ENCODE measurements around the gene PBX3. TPM values are rescaled to one million over a fixed set of nuclear protein-coding genes. Genes with fewer than 3 reads are reported as not detected.

The PBX3 gene
- total RNA-seq, 4 donors from 2014 or later = 5.1 to 360 (median 44.1) TPM

DNA sequence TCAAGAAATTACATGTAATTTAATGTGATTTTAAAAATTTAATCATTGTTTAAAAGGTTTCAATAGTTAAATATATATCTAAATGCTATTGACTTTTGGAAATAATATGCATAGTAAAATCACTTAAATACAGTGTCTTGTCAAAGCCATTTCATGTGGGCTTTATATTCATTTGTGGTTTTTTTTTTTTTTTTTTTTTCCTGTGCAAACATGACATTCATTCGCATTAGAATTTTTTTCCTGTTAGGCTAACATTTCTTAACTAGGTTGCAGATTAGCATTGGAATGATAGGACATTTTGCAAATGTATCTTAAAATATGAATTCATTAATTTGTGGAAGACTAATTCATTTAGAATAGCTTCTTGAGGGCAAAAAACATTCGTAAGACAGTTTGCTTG, 149.8 kb downstream of the PBX3 start:
- no peak for TF ChIP-seq POLR2A (IDR thresholded peaks at IDR 0.05)
- TF ChIP-seq, protein P1, sequence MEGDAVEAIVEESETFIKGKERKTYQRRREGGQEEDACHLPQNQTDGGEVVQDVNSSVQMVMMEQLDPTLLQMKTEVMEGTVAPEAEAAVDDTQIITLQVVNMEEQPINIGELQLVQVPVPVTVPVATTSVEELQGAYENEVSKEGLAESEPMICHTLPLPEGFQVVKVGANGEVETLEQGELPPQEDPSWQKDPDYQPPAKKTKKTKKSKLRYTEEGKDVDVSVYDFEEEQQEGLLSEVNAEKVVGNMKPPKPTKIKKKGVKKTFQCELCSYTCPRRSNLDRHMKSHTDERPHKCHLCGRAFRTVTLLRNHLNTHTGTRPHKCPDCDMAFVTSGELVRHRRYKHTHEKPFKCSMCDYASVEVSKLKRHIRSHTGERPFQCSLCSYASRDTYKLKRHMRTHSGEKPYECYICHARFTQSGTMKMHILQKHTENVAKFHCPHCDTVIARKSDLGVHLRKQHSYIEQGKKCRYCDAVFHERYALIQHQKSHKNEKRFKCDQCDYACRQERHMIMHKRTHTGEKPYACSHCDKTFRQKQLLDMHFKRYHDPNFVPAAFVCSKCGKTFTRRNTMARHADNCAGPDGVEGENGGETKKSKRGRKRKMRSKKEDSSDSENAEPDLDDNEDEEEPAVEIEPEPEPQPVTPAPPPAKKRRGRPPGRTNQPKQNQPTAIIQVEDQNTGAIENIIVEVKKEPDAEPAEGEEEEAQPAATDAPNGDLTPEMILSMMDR (IDR thresholded peaks at IDR 0.05) = no peak
- Histone ChIP-seq H3K36me3 (no peaks in the 10 kb centered on the region), H3K27me3 (no peaks in the 10 kb centered on the region), H3K4me3 (no peak overlapping the region), H3K27ac (no peak overlapping the region), H3K4me1 (no peaks in the 10 kb centered on the region), H3K9me3 (no peaks in the 10 kb centered on the region)
- DNase-seq = no peak
- intact Hi-C loops (cut with DNase I; ENCODE audit: low total_unique reads) = no loop called here

DNA sequence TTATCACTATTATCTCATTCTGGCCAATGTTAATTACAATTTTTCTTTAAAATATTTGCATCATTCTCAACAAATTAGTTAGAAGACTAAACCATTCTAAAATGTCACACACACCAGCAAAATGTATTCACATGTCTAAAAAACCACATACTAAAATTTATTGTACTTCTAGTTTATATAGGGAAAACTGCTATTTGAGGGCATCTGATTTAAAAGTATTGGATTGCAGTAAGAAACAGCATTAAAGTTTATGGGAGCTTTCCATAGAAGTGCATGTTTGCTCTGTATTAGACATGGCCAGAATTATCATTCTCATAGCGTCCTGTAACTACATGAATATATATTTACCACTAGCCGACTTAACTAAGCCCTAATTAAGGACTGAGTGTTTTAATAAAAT, 150.3 kb downstream of the PBX3 start:
- TF ChIP-seq, protein P1 (IDR thresholded peaks at IDR 0.05) = no peak
- no peak for TF ChIP-seq POLR2A (IDR thresholded peaks at IDR 0.05)
- no peaks in the 10 kb centered on the region for H3K4me1 ChIP-seq
- H3K4me3 ChIP-seq = no peak overlapping the region
- no peaks in the 10 kb centered on the region for H3K36me3 ChIP-seq
- intact Hi-C loops (cut with DNase I; ENCODE audit: low total_unique reads) = no loop called here
- H3K27me3 ChIP-seq = no peaks in the 10 kb centered on the region
- H3K27ac ChIP-seq = no peak overlapping the region
- H3K9me3 ChIP-seq = no peaks in the 10 kb centered on the region
- DNase-seq = no peak

DNA sequence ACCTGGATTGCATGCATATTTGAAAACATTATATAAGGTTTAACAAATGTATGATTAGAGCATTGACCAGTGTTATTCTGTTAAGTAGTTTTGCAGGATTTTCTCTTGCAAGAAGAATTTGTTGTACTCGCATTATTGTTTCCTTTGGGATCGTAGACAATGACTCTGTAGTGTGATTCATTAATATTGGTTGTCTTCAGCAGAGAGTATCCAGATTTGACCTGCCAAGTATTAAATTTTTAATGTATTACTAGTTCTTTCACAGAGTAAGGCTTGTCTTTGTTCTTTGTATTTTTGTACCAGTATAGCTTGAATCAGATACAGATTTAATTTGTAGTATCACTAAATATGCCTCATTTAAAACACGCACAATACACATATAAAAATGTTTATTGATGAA, 155.0 kb downstream of the PBX3 start:
- Histone ChIP-seq H3K27me3 (no peaks in the 10 kb centered on the region), H3K9me3 (no peaks in the 10 kb centered on the region), H3K36me3 (no peaks in the 10 kb centered on the region), H3K27ac (no peak overlapping the region), H3K4me1 (peaks cover 0 to 2% of the 10 kb centered on the region in 2 donors), H3K4me3 (no peak overlapping the region)
- DNase-seq = no peak
- intact Hi-C loops (cut with DNase I; ENCODE audit: low total_unique reads) = no loop called here
- TF ChIP-seq, protein P1 (IDR thresholded peaks at IDR 0.05) = no peak
- no peak for TF ChIP-seq POLR2A (IDR thresholded peaks at IDR 0.05)

DNA sequence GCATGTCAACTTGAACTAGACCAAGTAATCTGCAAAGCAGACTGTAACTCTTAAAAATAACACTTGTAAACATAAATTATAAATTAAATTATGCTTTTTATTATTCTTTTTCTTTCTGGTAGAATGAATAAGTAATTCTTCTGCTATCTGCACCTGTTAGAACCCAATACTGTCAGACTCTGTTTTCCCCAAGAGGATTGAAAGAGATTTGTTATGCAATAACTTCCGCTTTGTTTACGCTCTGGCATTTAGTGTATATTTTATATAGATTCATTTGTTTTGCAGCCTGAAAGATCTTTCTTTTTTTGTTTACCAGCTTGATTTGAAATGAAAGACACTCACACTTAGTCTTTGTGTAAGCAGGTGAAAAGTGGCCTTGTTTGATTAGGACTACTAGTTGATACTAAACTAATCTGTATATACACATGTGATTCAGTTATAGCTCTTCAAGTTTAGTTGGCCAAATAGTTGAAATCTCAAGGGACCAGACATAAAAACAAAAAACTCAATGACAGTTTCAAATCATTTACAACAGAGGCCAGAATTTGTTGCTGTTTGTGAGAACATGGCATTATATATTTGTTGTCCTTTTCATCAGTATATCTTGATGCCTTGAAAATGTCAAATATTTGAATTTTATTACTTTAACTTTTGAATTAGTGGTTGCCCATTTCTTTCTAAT, 155.8 kb downstream of the PBX3 start:
- no peak for TF ChIP-seq POLR2A (IDR thresholded peaks at IDR 0.05)
- TF ChIP-seq, protein P1 (IDR thresholded peaks at IDR 0.05) = no peak
- H3K9me3 ChIP-seq = no peaks in the 10 kb centered on the region

DNA sequence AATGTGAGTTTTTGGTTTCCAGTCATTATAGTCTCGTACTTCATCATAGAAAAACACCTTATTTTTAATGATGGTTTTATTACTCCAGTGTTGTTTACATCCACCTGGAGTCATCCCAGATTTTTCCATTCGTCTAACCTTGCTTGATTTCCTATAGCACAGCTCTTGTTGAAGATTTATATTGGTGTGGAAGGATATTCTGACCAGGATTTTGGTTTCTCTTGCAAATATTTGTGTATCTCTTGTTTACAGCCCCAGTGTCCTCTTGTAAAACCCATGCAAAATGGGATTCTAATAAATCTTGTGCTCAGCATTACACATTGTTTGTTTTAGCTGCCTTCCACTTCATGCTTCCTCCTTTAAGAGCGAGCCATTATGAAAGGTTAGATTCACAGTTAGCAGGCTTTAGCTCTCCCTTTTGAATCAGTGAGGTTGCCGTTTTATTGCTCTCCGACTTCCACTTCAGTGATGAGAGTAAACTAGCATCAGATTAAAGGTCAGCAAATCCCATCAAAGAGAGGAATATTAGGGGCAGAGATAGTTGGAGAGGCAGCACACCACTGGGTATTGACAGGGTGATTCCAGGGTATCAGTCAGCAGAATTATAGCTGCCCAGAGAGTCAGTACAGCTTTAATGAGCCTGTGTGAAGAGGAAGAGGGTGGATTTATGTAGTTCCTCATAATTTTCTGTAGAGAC, 157.1 kb downstream of the PBX3 start:
- Histone ChIP-seq H3K27me3 (no peaks in the 10 kb centered on the region), H3K9me3 (no peaks in the 10 kb centered on the region), H3K4me3 (no peak overlapping the region), H3K36me3 (no peaks in the 10 kb centered on the region), H3K4me1 (peaks cover 0 to 2% of the 10 kb centered on the region in 2 donors), H3K27ac (no peak overlapping the region)
- no peak for TF ChIP-seq POLR2A (IDR thresholded peaks at IDR 0.05)
- TF ChIP-seq, protein P1 (IDR thresholded peaks at IDR 0.05) = no peak
- DNase-seq = no peak
- intact Hi-C loops (cut with DNase I; ENCODE audit: low total_unique reads) = no loop called here

More for the DNA sequence above, 155.8 kb downstream of the PBX3 start:
- Histone ChIP-seq H3K27ac (no peak overlapping the region), H3K27me3 (no peaks in the 10 kb centered on the region), H3K36me3 (no peaks in the 10 kb centered on the region), H3K4me1 (peaks cover 0 to 2% of the 10 kb centered on the region in 2 donors), H3K4me3 (no peak overlapping the region)
- no peak for DNase-seq
- intact Hi-C loops (cut with DNase I; ENCODE audit: low total_unique reads) = no loop called here
